Measurements from ENCODE around the gene VWA7.

The VWA7 gene

GRCh38 chr6:31729979-31730630 is 47.0 kb downstream of the VWA7 start:
- DNase-seq (ENCODE audit: low spot score) = peak; percentile 58

- DNase-seq (ENCODE audit: low spot score) = peak; percentile 80
Observed at GRCh38 chr6:31729515-31729978, 47.6 kb downstream of the VWA7 start.

DNA sequence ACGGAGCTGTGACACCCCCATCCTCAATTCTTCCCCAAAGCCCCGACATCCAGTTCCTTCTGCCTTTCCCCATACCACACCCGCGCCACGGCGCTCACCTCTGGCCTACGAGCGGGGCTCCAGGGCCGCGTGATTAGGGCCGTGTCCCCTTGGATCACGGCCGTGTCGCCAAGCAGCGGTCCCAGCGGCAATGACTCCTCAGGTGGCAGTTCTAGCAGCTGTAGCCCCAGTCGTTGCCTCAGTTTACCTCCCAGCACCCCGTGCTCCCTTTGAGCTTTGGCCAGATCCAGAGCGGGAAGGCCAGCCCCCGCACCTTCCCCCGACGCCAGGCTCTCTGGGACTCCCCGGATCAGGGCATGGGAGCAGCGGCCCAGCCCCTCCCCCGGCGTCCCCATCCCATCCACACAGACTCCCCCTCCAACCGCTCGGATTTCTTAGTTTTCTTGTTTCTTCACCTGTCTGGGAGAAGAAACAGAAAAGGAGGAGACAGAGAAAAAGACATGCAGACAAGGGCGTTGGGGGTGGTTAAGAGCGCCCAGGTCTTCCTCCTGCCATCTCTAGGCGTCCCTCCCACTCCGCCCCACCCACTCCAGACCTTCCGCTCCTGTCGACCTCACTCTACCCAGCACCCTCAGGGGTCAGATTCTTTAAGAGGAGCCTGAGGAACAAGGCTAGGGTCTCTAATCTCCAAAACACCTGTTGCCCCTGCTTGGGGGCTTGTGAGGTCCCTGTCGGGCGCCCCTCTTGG is 48.2 kb downstream of the VWA7 start, which contains the start of gene DDAH2:
Gene DDAH2, minus strand, starts transcription at position 533 of the 748 bp plus-strand sequence. Its CDS starts 138 bp downstream, at position 395.
- no peak for DNase-seq (ENCODE audit: low spot score)

DNA sequence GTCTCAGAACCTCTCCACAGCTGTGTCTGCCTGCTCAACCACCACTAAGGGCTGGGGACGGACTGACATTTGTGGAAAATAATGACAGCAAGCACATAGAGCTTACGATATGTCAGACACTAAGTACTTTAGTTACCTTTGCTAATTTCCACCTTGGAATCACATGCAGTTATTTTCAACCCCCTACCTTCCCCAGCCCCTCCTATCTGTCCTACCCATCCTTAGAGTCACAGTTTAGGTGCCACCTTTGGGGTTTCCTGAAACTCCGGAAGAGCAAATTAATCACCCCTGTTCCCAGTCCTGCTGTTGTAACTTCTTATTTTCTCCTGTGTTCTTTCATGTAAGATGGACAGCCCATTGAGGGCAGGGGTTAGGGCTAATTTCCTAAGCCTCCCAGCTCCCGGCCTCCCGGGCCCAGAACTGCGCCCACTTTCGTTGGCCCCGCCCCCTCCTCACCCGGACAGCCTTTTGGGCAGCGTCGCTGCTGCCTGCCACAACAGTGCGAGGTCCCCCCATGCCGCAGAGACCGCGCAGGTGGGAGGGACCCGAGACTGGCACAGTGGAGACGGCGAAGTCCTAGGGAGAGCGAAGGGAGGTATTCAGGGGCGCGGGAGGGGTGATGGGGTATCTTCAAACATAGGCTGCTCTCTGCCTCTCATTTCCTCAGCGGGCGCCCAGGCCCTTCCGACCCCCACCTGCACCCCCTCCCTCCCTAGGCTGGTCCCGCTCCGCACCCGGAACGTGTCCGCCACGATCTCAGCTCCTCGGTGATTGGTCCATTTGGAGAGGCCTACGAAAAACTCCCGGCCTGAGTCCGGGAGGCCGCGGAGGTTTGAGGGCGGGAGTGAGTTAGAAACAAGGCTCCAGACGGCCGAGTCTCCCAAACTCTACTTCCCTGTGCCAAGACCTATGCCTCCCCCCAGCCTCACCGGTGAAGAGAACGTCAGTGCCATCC is 49.1 kb downstream of the VWA7 start:
- DNase-seq (ENCODE audit: low spot score) = no peak

GRCh38 chr6:31727034-31727716 is 50.0 kb downstream of the VWA7 start:
- no peak for DNase-seq (ENCODE audit: low spot score)

DNA sequence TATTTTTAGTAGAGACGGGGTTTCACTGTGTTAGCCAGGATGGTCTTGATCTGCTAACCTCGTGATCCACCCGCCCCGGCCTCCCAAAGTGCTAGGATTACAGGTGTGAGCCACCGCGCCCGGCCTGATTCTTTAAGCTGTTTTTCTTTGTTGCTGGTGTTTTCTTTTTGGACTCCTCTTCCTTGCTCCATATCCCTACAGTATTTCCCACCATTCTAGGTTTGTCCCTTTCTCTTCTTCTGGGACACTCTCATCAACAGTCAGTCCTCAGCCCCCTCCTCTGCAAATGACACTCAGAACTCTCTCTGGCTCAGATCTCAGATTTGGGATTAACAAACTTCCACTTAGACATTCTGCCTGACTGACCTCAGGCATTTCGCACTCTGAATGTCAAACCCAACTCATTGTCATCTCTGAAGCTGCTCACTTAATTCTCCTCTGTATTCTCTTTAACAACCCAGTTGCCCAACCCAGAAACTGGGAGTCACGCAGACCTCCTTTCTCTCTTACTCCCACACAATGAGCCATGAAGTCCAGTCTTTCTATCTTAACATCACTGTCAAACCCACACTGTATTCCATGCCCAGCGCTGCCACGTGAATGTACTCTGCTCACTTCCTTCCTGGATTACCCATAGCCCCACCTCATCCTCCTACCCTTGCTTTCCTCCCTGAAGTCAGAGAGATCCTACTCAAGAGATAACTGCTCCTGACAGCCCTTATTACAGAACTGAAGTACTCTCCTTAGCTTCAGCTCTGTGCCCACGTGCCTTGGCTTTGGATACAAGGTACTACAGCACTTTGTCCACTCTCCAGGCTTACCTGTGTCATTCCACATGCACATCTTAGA is 51.4 kb downstream of the VWA7 start:
- no peak for DNase-seq (ENCODE audit: low spot score)

GRCh38 chr6:31723980-31724691 is 53.0 kb downstream of the VWA7 start:
- no peak for DNase-seq (ENCODE audit: low spot score)

DNA sequence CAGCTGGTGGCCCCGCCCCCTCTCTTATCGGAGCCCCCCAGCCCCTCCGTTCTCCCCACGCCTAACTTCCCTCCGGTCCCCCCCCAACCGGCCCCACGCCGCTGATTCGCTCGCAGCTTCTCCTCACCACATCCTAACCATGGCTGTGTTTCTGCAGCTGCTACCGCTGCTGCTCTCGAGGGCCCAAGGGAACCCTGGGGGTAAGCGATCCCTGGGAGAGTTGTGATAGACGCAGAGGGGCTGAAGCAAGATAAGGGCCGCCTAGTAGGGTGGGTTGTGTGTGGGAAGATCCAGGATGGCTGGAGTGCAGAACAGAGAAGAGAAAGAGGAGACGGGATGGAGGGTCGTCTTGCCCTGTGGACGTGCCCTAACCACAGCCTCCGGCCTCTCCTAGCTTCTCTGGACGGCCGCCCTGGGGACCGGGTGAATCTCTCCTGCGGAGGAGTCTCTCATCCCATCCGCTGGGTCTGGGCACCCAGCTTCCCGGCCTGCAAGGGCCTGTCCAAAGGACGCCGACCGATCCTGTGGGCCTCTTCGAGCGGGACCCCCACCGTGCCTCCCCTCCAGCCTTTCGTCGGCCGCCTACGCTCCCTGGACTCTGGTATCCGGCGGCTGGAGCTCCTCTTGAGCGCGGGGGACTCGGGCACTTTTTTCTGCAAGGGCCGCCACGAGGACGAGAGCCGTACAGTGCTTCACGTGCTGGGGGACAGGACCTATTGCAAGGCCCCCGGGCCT is 53.7 kb downstream of the VWA7 start, which contains the start of gene MPIG6B:
Gene MPIG6B, plus strand, starts transcription at position 129 of the 735 bp plus-strand sequence. Its CDS starts 11 bp downstream, at position 140.
- no peak for DNase-seq (ENCODE audit: low spot score)

DNA sequence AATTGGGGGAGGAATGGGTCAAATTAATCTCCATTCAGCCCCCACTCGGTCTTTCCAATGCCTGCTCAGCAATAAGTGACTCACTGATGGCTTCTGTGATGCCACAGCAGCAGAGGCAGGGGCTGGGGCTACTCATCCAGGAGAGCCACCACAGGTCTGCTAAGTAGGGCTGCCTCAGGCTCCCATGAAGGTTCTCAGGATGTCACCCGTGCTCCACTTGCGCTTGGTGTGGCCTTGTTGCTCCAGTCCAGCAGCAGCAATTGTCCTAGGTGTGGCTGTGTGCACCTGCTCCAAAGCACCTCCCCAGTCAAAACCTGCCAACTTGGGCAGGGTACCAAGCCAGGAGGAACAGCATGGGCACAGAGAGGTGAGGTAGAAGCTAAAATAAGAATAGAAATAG is 55.0 kb downstream of the VWA7 start:
- no peak for DNase-seq (ENCODE audit: low spot score)

- DNase-seq (ENCODE audit: low spot score) = no peak
Observed at GRCh38 chr6:31721351-31722020, 55.6 kb downstream of the VWA7 start, which contains the start of gene LY6G6C. Gene LY6G6C (minus strand): TSS chr6:31721746. CDS start chr6:31721679, 67 bp downstream.

GRCh38 chr6:31720196-31720770 is 56.8 kb downstream of the VWA7 start:
- no peak for DNase-seq (ENCODE audit: low spot score)

GRCh38 chr6:31719001-31719400 is 58.1 kb downstream of the VWA7 start:
- no peak for DNase-seq (ENCODE audit: low spot score)

- no peak for DNase-seq (ENCODE audit: low spot score)
Observed at GRCh38 chr6:31718265-31718664, 58.9 kb downstream of the VWA7 start.

DNA sequence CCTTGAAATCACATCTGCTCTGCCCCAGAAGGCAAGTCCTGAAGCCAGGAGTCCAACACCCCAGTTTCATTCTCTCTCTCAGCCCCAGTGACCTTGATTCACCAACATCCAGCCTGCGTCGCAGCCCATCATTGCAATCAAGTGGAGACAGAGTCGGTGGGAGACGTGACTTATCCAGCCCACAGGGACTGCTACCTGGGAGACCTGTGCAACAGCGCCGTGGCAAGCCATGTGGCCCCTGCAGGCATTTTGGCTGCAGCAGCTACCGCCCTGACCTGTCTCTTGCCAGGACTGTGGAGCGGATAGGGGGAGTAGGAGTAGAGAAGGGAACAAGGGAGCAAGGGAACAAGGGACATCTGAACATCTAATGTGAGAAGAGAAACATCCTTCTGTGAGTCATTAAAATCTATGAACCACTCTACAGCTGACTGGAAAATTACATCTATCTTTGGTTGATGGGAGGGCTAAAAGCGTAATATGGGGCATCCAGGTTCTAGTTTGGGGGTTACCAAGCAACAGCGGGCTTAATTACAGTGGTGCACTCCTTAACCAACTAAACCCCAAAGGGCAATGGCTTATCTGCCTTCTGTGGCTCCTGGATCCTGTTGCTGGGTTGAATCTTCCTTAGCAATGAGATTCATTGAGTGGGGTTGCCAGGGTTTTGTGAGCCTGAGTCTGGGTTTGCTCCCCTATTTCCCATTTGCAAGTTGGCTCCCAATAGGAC is 59.5 kb downstream of the VWA7 start:
- DNase-seq (ENCODE audit: low spot score) = no peak

Data from CD4-positive, alpha-beta T cell treated with Interleukin-15 for 4 hours (primary cell).